Measurements from ENCODE around the gene NFKBIE. TPM values are rescaled to one million over a fixed set of nuclear protein-coding genes. Genes with fewer than 3 reads are reported as not detected.

The NFKBIE gene
- total and polyA plus RNA-seq, 2 of the 13 experiments (the other 11 are each of a cell fraction or from before 2014, with no cell fraction given), result 6.7 to 14.5 TPM

DNA sequence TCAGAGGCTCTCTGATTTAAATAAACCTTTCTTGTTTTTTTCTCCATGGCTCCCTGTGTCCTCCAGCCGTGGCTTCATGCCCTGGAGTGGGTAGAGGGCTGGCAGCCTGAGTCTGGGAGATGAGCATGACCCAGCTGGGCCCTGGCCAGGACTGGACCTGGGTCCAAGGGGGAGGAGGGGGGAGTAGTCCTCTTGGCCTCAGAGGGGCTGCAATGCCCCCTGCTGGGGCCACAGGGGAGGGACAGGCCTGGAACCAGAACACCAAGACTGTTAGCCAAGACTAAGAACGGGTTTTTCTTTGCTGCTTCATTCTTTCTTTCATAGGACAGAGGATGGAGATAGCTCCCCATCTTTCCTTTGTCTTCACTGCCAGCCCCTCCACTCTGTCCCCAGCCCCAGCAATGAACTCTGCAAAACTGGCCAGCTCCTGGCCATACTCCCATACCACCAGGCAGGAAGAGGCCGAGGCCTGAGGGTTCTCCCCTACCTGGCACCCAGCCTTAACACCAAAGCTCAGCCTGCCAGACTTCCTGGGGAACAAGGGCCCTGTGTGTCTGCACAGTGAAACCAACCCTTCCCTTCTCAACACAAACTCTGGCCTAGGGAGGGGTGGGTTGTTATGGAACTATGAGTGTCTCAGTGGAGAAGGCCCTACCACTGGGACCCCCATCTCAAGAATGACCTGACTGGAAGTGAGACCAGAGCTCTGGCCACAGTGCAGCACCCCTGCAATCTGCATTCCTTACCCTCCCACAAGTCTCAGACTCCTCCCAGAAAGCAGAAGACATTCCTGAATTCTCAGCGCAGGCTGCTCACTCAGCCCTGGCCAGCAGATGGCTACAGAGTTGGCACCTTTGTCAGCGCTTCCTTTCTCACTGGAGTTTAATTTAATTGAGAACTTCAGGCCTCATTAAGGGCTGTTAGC lies 31.0 kb downstream of the NFKBIE start (continued):
- TF ChIP-seq NFATC3 (CRISPR knock-in tag; IDR thresholded peaks at IDR 0.05), result no peak
- peak in 1 of 2 experiments; percentile 32; a peak in 1 of 4 replicates for TF ChIP-seq EP300 (IDR thresholded peaks at IDR 0.05; ENCODE audit: low read depth in 2 of 2, low read length in 2 of 2)
- TF ChIP-seq EP300 (CRISPR knock-in tag; IDR thresholded peaks at IDR 0.05; ENCODE audit: borderline replicate concordance), result no peak
- TF ChIP-seq, protein P1, sequence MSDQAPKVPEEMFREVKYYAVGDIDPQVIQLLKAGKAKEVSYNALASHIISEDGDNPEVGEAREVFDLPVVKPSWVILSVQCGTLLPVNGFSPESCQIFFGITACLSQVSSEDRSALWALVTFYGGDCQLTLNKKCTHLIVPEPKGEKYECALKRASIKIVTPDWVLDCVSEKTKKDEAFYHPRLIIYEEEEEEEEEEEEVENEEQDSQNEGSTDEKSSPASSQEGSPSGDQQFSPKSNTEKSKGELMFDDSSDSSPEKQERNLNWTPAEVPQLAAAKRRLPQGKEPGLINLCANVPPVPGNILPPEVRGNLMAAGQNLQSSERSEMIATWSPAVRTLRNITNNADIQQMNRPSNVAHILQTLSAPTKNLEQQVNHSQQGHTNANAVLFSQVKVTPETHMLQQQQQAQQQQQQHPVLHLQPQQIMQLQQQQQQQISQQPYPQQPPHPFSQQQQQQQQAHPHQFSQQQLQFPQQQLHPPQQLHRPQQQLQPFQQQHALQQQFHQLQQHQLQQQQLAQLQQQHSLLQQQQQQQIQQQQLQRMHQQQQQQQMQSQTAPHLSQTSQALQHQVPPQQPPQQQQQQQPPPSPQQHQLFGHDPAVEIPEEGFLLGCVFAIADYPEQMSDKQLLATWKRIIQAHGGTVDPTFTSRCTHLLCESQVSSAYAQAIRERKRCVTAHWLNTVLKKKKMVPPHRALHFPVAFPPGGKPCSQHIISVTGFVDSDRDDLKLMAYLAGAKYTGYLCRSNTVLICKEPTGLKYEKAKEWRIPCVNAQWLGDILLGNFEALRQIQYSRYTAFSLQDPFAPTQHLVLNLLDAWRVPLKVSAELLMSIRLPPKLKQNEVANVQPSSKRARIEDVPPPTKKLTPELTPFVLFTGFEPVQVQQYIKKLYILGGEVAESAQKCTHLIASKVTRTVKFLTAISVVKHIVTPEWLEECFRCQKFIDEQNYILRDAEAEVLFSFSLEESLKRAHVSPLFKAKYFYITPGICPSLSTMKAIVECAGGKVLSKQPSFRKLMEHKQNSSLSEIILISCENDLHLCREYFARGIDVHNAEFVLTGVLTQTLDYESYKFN (CRISPR knock-in tag; conservative IDR thresholded peaks at IDR 0.05), result peak; percentile 43
- no peak for TF ChIP-seq ZFP36 (IDR thresholded peaks at IDR 0.05; ENCODE audit: borderline replicate concordance, low read depth, low read length, partially characterized antibody)
- no peak for TF ChIP-seq SMARCC2 (IDR thresholded peaks at IDR 0.05)
- TF ChIP-seq CHD2 (IDR thresholded peaks at IDR 0.05; ENCODE audit: low read depth, low read length), result peak; percentile 14; the same call in 1 of the 2 replicates
- TF ChIP-seq, protein P2, sequence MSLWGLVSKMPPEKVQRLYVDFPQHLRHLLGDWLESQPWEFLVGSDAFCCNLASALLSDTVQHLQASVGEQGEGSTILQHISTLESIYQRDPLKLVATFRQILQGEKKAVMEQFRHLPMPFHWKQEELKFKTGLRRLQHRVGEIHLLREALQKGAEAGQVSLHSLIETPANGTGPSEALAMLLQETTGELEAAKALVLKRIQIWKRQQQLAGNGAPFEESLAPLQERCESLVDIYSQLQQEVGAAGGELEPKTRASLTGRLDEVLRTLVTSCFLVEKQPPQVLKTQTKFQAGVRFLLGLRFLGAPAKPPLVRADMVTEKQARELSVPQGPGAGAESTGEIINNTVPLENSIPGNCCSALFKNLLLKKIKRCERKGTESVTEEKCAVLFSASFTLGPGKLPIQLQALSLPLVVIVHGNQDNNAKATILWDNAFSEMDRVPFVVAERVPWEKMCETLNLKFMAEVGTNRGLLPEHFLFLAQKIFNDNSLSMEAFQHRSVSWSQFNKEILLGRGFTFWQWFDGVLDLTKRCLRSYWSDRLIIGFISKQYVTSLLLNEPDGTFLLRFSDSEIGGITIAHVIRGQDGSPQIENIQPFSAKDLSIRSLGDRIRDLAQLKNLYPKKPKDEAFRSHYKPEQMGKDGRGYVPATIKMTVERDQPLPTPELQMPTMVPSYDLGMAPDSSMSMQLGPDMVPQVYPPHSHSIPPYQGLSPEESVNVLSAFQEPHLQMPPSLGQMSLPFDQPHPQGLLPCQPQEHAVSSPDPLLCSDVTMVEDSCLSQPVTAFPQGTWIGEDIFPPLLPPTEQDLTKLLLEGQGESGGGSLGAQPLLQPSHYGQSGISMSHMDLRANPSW (CRISPR knock-in tag; IDR thresholded peaks at IDR 0.05; ENCODE audit: borderline replicate concordance), result no peak
- no peak for TF ChIP-seq ZNF629 (CRISPR knock-in tag; conservative IDR thresholded peaks at IDR 0.05)
- no peak for TF ChIP-seq ZNF431 (CRISPR knock-in tag; IDR thresholded peaks at IDR 0.05; ENCODE audit: borderline replicate concordance, low read depth)
- TF ChIP-seq, protein P3, sequence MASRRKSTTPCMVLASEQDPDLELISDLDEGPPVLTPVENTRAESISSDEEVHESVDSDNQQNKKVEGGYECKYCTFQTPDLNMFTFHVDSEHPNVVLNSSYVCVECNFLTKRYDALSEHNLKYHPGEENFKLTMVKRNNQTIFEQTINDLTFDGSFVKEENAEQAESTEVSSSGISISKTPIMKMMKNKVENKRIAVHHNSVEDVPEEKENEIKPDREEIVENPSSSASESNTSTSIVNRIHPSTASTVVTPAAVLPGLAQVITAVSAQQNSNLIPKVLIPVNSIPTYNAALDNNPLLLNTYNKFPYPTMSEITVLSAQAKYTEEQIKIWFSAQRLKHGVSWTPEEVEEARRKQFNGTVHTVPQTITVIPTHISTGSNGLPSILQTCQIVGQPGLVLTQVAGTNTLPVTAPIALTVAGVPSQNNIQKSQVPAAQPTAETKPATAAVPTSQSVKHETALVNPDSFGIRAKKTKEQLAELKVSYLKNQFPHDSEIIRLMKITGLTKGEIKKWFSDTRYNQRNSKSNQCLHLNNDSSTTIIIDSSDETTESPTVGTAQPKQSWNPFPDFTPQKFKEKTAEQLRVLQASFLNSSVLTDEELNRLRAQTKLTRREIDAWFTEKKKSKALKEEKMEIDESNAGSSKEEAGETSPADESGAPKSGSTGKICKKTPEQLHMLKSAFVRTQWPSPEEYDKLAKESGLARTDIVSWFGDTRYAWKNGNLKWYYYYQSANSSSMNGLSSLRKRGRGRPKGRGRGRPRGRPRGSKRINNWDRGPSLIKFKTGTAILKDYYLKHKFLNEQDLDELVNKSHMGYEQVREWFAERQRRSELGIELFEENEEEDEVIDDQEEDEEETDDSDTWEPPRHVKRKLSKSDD (CRISPR knock-in tag; IDR thresholded peaks at IDR 0.05; ENCODE audit: low read depth), result no peak
- peak in 1 of 2 experiments; percentile 64; a peak in 1 of 4 replicates for TF ChIP-seq KLF16 (CRISPR knock-in tag; IDR thresholded peaks at IDR 0.05)
- TF ChIP-seq, protein P4, sequence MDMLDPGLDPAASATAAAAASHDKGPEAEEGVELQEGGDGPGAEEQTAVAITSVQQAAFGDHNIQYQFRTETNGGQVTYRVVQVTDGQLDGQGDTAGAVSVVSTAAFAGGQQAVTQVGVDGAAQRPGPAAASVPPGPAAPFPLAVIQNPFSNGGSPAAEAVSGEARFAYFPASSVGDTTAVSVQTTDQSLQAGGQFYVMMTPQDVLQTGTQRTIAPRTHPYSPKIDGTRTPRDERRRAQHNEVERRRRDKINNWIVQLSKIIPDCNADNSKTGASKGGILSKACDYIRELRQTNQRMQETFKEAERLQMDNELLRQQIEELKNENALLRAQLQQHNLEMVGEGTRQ (IDR thresholded peaks at IDR 0.05; ENCODE audit: low read depth, low read length), result no peak
- TF ChIP-seq, protein P4 (CRISPR knock-in tag; IDR thresholded peaks at IDR 0.05; ENCODE audit: borderline replicate concordance), result no peak
- TF ChIP-seq NKX3-1 (CRISPR knock-in tag; IDR thresholded peaks at IDR 0.05), result no peak
- no peak for TF ChIP-seq TCF7 (IDR thresholded peaks at IDR 0.05; ENCODE audit: low read depth)
- peak; percentile 81; the same call in 1 of the 2 replicates for TF ChIP-seq MIER3 (CRISPR knock-in tag; IDR thresholded peaks at IDR 0.05; ENCODE audit: borderline replicate concordance)

Data from HepG2 (cell line).